ENCODE data around the gene NDRG2. TPM values are rescaled to one million over a fixed set of nuclear protein-coding genes. Genes with fewer than 3 reads are reported as not detected.

NDRG2 gene
- total and polyA plus RNA-seq, 9 of the 15 experiments (the other 6 are each of a cell fraction or from before 2014, with no cell fraction given), result 10.1 to 105 (median 41.0) TPM

- TF ChIP-seq ZBTB11 (CRISPR knock-in tag; IDR thresholded peaks at IDR 0.05) (no peak), ZBTB7A (IDR thresholded peaks at IDR 0.05; ENCODE audit: borderline replicate concordance, control insufficient read depth, low read depth, low read length) (peak; percentile 31; the same call in 1 of the 2 replicates), TBL1XR1 (IDR thresholded peaks at IDR 0.05; ENCODE audit: low read length in 2 of 2) (no peak), ARID2 (IDR thresholded peaks at IDR 0.05) (0 out of 2 replicates have a peak, but pooled peaks have one; percentile 49)
These were observed 43.9 kb upstream of the NDRG2 start (continued) for GRCh38 chr14:21068521-21069387.

Measured in K562 (cell line).